Neural cell (in vitro differentiated cells): ENCODE data around the gene COG5. TPM values are rescaled to one million over a fixed set of nuclear protein-coding genes. Genes with fewer than 3 reads are reported as not detected.

Source experiments
- H2AFZ ChIP-seq: fragments of 200-600, 300-800 bp; sonication (generic), shearing (Covaris generic); 2 replicates; pipeline ENCODE4 v1.6.0; 2014; ENCODE audit warnings: low read depth, mild to moderate bottlenecking, antibody characterized with exemption, low read length, moderate library complexity
- H3F3A ChIP-seq: fragments of 200-600 bp; shearing (Covaris generic); 2 replicates; pipeline ENCODE4 v1.6.1; 2016; ENCODE audit warnings: mild to moderate bottlenecking, moderate library complexity, mixed read lengths, antibody characterized with exemption, low read length; ENCODE audit not compliant: insufficient read depth, poor library complexity, severe bottlenecking
- H3K27ac ChIP-seq: fragments of 200-600, 300-800 bp; sonication (generic), shearing (Covaris generic); 2 replicates; pipeline ENCODE4 v1.5.1; 2014; ENCODE audit warnings: mild to moderate bottlenecking, low read length, moderate library complexity
- H3K27me3 ChIP-seq: fragments of 300-800, 200-600 bp; sonication (generic), shearing (Covaris generic); 2 replicates; pipeline ENCODE4 v1.6.0; 2014; ENCODE audit warnings: mild to moderate bottlenecking, low read depth, low read length, moderate library complexity; ENCODE audit not compliant: insufficient read depth
- H3K36me3 ChIP-seq: fragments of 300-800, 200-600 bp; sonication (generic), shearing (Covaris generic); 2 replicates; pipeline ENCODE4 v1.5.1; 2014; ENCODE audit warnings: mild to moderate bottlenecking, antibody characterized with exemption, low read length, moderate library complexity; ENCODE audit not compliant: insufficient read depth
- H3K4me2 ChIP-seq: fragments of 300-800, 200-600 bp; sonication (generic), shearing (Covaris generic); 2 replicates; pipeline ENCODE4 v1.6.0; 2014; ENCODE audit warnings: mild to moderate bottlenecking, low read length
- H3K4me3 ChIP-seq: fragments of 300-800, 200-600 bp; sonication (generic), shearing (Covaris generic); 2 replicates; pipeline ENCODE4 v1.5.1; 2014; ENCODE audit warnings: mild to moderate bottlenecking, low read length, moderate library complexity
- H3K79me2 ChIP-seq: fragments of 200-600 bp; shearing (Covaris generic); replicated peaks from 2 replicates; pipeline ENCODE4 v1.6.0; 2014; ENCODE audit warnings: mild to moderate bottlenecking, low read length, moderate library complexity; ENCODE audit not compliant: insufficient read depth
- H3K9ac ChIP-seq: fragments of 300-800, 200-600 bp; sonication (generic), shearing (Covaris generic); 2 replicates; pipeline ENCODE4 v1.6.1; 2016; ENCODE audit warnings: mild to moderate bottlenecking, low read length, mixed read lengths
- H3K9me2 ChIP-seq: fragments of 200-600 bp; shearing (Covaris generic); 2 replicates; pipeline ENCODE4 v1.6.1; 2016; ENCODE audit warnings: mild to moderate bottlenecking, low read length, mixed read lengths; ENCODE audit not compliant: insufficient read depth
- H3K9me3 ChIP-seq: fragments of 200-600, 300-800 bp; sonication (generic), shearing (Covaris generic); 2 replicates; pipeline ENCODE4 v1.6.1; 2016; ENCODE audit warnings: mild to moderate bottlenecking, mixed run types, low read length, moderate library complexity, mixed read lengths
- H4K20me1 ChIP-seq: fragments of 200-600 bp; shearing (Covaris generic); 2 replicates; pipeline ENCODE4 v1.6.1; 2016; ENCODE audit warnings: mild to moderate bottlenecking, mixed run types; ENCODE audit not compliant: insufficient read depth
- CTCF ChIP-seq: fragments of 450-650 bp; IDR thresholded peaks from 2 replicates; pipeline ENCODE4 v1.5.1; 2014; ENCODE audit warnings: antibody characterized with exemption, mild to moderate bottlenecking, moderate library complexity; ENCODE audit not compliant: poor library complexity, severe bottlenecking
- EP300 ChIP-seq: fragments of 450-650 bp; conservative IDR thresholded peaks from 2 replicates; pipeline ENCODE4 v1.6.1; 2014; ENCODE audit warnings: antibody characterized with exemption, mild to moderate bottlenecking, moderate library complexity; ENCODE audit not compliant: poor library complexity, severe bottlenecking
- EZH2 ChIP-seq: fragments of 200-600, 300-800 bp; shearing (Covaris generic), sonication (generic); IDR thresholded peaks from 2 replicates; pipeline ENCODE4 v1.6.1; 2014; ENCODE audit warnings: antibody characterized with exemption, low read length, borderline replicate concordance, mild to moderate bottlenecking; ENCODE audit not compliant: insufficient read depth, poor library complexity, severe bottlenecking
- MXI1 ChIP-seq: fragments of 450-650 bp; conservative IDR thresholded peaks from 2 replicates; pipeline ENCODE4 v1.6.1; 2014; ENCODE audit warnings: antibody characterized with exemption, mild to moderate bottlenecking; ENCODE audit not compliant: poor library complexity, severe bottlenecking
- POLR2AphosphoS5 ChIP-seq: IDR thresholded peaks from 2 replicates; pipeline ENCODE4 v1.6.1; 2012
- RAD21 ChIP-seq: fragments of 450-650 bp; conservative IDR thresholded peaks from 2 replicates; pipeline ENCODE4 v1.6.1; 2014; ENCODE audit warnings: antibody characterized with exemption, mild to moderate bottlenecking, moderate library complexity
- REST ChIP-seq: IDR thresholded peaks from 2 replicates; pipeline ENCODE4 v1.6.1; 2012; ENCODE audit warnings: borderline replicate concordance
- SMC3 ChIP-seq: fragments of 450-650 bp; conservative IDR thresholded peaks from 2 replicates; pipeline ENCODE4 v1.6.1; 2014; ENCODE audit warnings: antibody characterized with exemption, mild to moderate bottlenecking, moderate library complexity; ENCODE audit not compliant: poor library complexity
- TAF1 ChIP-seq: IDR thresholded peaks from 2 replicates; pipeline ENCODE4 v1.6.1; 2012; ENCODE audit warnings: low read depth
- polyA plus RNA-seq: library from polyadenylated mRNA; depleted of rRNA; stranded (reverse); fragments of >200 nt; gene quantifications from 2 replicates; pipeline ENCODE4 v1.2.3, GENCODE V29; 2014

The COG5 gene
- polyA plus RNA-seq, 1 donor from 2014 or later = 13.3 TPM

- no peak overlapping the region for H3K27ac ChIP-seq
- no peaks in the 10 kb centered on the region for H3K79me2 ChIP-seq
- no peaks in the 10 kb centered on the region for H3K27me3 ChIP-seq
- no peak for TF ChIP-seq EZH2
- no peak for TF ChIP-seq CTCF
- no peak for TF ChIP-seq EP300
- TF ChIP-seq MXI1 = no peak
- TF ChIP-seq SMC3 = no peak
- TF ChIP-seq RAD21 = no peak
- no peak for TF ChIP-seq POLR2AphosphoS5
- no peak for TF ChIP-seq TAF1
- no peak for TF ChIP-seq REST
- H4K20me1 ChIP-seq = no peaks in the 10 kb centered on the region
- no peak overlapping the region for H3K4me2 ChIP-seq
- no peak overlapping the region for H3K9ac ChIP-seq
- no peaks in the 10 kb centered on the region for H3K9me3 ChIP-seq
- no peak overlapping the region for H2AFZ ChIP-seq
- H3K4me3 ChIP-seq = no peak overlapping the region
- H3K36me3 ChIP-seq = no peaks in the 10 kb centered on the region
- no peaks in the 10 kb centered on the region for H3K9me2 ChIP-seq
- no peaks in the 10 kb centered on the region for H3F3A ChIP-seq
These were observed 219.4 kb downstream of the COG5 start for GRCh38 chr7:107344286-107344685.

GRCh38 chr7:107338080-107338479, 225.6 kb downstream of the COG5 start:
- TF ChIP-seq EZH2 = no peak
- no peak for TF ChIP-seq RAD21
- TF ChIP-seq REST = no peak
- no peak for TF ChIP-seq TAF1
- no peak for TF ChIP-seq POLR2AphosphoS5
- no peak for TF ChIP-seq MXI1
- no peak for TF ChIP-seq CTCF
- no peak for TF ChIP-seq SMC3
- TF ChIP-seq EP300 = no peak
- H3K36me3 ChIP-seq = no peaks in the 10 kb centered on the region
- H3K27me3 ChIP-seq = no peaks in the 10 kb centered on the region
- no peaks in the 10 kb centered on the region for H3K79me2 ChIP-seq
- no peak overlapping the region for H3K9ac ChIP-seq
- H3F3A ChIP-seq = no peaks in the 10 kb centered on the region
- no peaks in the 10 kb centered on the region for H4K20me1 ChIP-seq
- no peak overlapping the region for H3K4me3 ChIP-seq
- H3K4me2 ChIP-seq = no peak overlapping the region
- H3K9me3 ChIP-seq = peaks cover 6% of the 10 kb centered on the region
- H3K27ac ChIP-seq = no peak overlapping the region
- H2AFZ ChIP-seq = no peak overlapping the region
- H3K9me2 ChIP-seq = no peaks in the 10 kb centered on the region
